Skin epidermis (tissue), 12 donors: ENCODE data around the gene MAN2B2.
"Not testable (repeated sequence)": the region's sequence is repeated elsewhere in the genome, so short reads cannot be mapped to it uniquely, and the experiment has no call there.

ENCODE experiments used
- H3K27ac ChIP-seq, 21 experiments: fragments of 200-600 bp; sonication (generic) in 11 of 21; one replicate each; pipeline ENCODE4 v1.5.0; 2020; ENCODE audit warnings: mild to moderate bottlenecking in 3 of 21, inconsistent platforms in 2 of 21, moderate library complexity in 2 of 21
- H3K4me3 ChIP-seq, 7 experiments: fragments of 200-600 bp; sonication (generic) in 2 of 7; one replicate each; pipeline ENCODE4 v1.5.0; 2020; ENCODE audit warnings: inconsistent platforms in 2 of 7, mild to moderate bottlenecking in 2 of 7, moderate library complexity in 1 of 7

Gene MAN2B2

GRCh38 chr4:6658597-6659075 lies 83.6 kb downstream of the MAN2B2 start:
- H3K27ac ChIP-seq, result peak overlapping the region in 17 of 21 experiments; percentile 7 to 72 (median 44)
- H3K4me3 ChIP-seq, result peak overlapping the region; percentile 26 to 39 (median 30)

DNA sequence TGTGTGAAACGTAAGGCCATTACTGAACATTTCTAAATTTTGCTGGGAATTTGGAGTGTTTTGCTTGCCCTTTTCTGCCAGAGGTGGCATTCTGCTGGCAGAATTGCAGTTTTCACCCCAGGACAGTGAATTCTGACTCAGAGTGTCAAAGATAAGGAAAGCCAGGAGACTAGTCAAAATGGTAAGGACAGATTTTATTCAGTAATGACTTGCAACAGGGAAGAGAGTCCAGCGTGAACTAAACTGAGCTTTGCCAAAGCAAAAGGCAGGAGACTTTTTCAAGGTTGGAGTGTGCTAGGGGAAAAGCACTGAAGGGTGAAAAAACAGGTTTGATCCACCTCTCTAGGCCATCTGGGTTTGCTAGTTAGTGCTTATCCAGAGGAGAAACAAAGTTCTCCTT lies 84.9 kb downstream of the MAN2B2 start:
- H3K4me3 ChIP-seq, result no peak overlapping the region
- H3K27ac ChIP-seq, result no peak overlapping the region

DNA sequence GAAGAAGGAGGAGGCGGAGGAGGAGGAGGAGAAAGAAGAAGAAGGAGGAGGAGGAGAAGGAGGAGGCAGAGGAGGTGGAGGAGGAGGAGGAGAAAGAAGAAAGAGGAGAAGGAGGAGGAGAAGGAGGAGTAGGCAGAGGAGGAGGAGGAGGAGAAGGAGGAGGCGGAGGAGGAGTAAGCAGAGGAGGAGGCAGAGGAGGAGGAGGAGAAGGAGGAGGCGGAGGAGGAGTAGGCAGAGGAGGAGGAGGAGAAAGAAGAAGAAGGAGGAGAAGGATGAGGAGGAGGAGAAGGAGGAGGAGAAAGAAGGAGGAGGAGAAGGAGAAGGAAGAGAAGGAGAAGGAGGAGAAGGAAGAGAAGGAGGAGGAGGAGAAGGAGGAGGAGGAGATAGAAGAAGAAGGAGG lies 85.4 kb downstream of the MAN2B2 start:
- Histone ChIP-seq H3K27ac (no peak overlapping the region), H3K4me3 (no peak overlapping the region)

- no peak overlapping the region for H3K27ac ChIP-seq
- no peak overlapping the region for H3K4me3 ChIP-seq
Measured at GRCh38 chr4:6662591-6662990, 87.6 kb downstream of the MAN2B2 start.

GRCh38 chr4:6663596-6664393 lies 88.8 kb downstream of the MAN2B2 start:
- H3K4me3 ChIP-seq, result peak overlapping the region in 3 of 7 experiments; percentile 3 to 26 (median 4)
- peak overlapping the region in 4 of 21 experiments; percentile 2 to 71 (median 48) for H3K27ac ChIP-seq

- Histone ChIP-seq H3K4me3 (no peak overlapping the region), H3K27ac (no peak overlapping the region)
Measured at GRCh38 chr4:6665320-6665654, 90.3 kb downstream of the MAN2B2 start.

GRCh38 chr4:6668391-6668790 lies 93.4 kb downstream of the MAN2B2 start:
- H3K4me3 ChIP-seq, result no peak overlapping the region

GRCh38 chr4:6671648-6672047 lies 96.7 kb downstream of the MAN2B2 start:
- Histone ChIP-seq H3K27ac (no peak overlapping the region), H3K4me3 (no peak overlapping the region)

More at GRCh38 chr4:6668391-6668790, 93.4 kb downstream of the MAN2B2 start:
- H3K27ac ChIP-seq, result no peak overlapping the region

- Histone ChIP-seq H3K27ac (no peak overlapping the region), H3K4me3 (no peak overlapping the region)
Measured at GRCh38 chr4:6672131-6672530, 97.1 kb downstream of the MAN2B2 start.

GRCh38 chr4:6672541-6673190 lies 97.7 kb downstream of the MAN2B2 start:
- peak overlapping the region in 1 of 21 experiments; percentile 81 for H3K27ac ChIP-seq
- H3K4me3 ChIP-seq, result not testable (repeated sequence)
